ENCODE measurements around the gene TMEM50B.

DNA sequence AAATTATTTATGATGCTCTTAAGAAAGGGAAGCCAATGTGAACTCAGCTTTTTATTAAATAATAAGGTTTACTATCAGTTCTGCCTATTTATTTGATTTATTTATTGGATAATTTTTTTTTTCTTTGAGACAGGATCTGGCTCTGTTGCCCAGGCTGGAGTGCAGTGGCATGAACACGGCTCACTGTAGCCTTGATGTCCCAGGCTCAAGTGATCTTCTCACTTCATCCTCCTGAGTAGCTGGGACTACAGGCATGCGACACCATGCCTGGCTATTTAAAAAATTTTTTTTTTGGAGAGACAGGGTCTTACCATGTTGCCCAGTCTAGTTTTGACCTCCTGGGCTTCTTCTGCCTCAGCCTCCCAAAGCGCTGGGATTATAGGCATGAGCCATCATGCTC is 32.7 kb upstream of the TMEM50B start:
- TF ChIP-seq, protein P1, sequence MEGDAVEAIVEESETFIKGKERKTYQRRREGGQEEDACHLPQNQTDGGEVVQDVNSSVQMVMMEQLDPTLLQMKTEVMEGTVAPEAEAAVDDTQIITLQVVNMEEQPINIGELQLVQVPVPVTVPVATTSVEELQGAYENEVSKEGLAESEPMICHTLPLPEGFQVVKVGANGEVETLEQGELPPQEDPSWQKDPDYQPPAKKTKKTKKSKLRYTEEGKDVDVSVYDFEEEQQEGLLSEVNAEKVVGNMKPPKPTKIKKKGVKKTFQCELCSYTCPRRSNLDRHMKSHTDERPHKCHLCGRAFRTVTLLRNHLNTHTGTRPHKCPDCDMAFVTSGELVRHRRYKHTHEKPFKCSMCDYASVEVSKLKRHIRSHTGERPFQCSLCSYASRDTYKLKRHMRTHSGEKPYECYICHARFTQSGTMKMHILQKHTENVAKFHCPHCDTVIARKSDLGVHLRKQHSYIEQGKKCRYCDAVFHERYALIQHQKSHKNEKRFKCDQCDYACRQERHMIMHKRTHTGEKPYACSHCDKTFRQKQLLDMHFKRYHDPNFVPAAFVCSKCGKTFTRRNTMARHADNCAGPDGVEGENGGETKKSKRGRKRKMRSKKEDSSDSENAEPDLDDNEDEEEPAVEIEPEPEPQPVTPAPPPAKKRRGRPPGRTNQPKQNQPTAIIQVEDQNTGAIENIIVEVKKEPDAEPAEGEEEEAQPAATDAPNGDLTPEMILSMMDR (IDR thresholded peaks at IDR 0.05), result no peak
- no peak for TF ChIP-seq POLR2A (IDR thresholded peaks at IDR 0.05)
